ENCODE measurements around the gene ERGIC1. TPM values are rescaled to one million over a fixed set of nuclear protein-coding genes. Genes with fewer than 3 reads are reported as not detected.

ERGIC1 gene
- total RNA-seq, 1 donor from 2014 or later = 81.4 TPM

DNA sequence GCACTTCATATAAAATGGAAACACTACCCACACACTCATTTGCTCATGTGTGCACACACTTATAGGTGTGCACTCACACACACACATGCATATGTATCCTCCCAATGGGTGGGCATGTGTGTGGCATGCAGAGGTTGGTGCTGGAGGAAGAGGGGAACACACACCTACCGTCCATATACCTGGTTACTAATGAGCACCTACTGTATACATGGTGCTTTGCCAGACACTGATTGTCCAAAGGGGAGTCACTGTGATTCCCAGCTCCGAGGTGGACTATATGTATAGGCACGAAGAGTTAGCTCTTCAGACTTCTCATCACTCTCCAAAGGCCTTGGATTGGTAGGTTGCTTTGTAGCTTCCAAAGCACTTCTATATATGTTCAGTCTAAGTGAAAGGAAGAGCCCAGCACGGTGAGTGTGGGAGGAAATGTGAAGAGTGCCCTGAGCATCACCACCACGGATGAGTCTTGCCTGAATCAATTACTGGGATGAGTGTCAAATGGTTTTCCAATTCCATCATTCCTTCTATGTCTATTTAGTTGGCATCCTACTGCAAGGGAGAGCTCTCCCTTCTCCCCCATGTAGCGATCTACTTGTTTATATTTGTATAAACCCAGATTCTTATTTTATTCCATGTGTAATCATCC lies 12.6 kb upstream of the ERGIC1 start:
- no peak for ATAC-seq
- intact Hi-C loops (cut with micrococcal nuclease) = no loop called here
- DNase-seq = no peak

DNA sequence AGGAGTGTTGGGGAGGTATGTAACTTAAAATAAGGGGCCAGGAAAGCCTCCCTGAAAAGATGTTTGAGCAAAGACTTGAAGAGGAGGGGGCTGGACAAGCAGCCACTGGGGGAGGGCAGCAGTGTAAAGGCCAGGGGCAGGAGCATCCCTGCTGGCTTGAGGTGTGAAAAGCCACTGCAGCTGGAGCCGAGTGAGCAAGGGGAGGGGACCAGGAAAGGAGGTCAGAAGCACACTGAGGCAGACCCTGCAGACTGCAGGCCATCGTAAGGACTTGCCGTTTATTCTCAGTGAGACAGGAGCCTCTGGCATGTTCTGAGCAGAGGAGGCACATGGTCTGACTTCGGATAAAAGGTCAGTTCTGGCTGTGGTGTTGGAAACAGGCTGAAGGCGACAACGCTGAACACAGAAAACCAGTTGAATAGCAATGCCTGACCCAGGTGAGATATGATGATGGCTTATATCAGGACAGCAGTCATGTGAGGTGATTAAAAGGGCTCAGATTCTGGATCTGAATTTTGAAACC lies 10.2 kb upstream of the ERGIC1 start:
- intact Hi-C loops (cut with micrococcal nuclease) = no loop called here
- no peak for DNase-seq
- ATAC-seq = no peak

DNA sequence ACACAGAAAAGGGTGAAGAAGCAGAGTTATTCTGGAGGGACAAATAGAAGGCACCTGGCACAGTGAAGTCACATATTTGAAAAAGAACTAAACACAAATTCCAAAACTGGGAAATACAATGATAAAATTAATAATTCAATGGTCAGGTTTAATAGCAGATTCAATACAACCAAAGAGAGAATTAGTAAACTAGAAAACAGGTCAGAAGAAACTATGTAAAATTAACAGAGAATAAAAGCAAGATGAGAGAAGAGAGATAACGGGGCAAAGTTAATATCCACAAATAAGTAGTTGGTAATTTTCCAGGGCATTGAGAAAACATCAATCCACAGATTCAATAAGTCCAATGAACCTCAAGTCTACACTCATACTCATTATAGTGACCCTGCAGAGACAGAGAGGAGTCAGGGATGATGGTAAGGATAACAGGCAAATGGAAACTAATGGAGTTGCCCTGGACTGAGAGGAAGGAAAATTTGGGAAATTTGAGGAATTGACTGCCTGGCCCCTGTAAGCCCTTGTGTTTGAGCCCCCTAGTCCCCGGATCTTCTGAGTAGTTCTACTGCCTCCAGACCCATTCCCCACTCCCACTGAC lies 8.3 kb upstream of the ERGIC1 start:
- no peak for DNase-seq
- no peak for ATAC-seq
- intact Hi-C loops (cut with micrococcal nuclease) = no loop called here

DNA sequence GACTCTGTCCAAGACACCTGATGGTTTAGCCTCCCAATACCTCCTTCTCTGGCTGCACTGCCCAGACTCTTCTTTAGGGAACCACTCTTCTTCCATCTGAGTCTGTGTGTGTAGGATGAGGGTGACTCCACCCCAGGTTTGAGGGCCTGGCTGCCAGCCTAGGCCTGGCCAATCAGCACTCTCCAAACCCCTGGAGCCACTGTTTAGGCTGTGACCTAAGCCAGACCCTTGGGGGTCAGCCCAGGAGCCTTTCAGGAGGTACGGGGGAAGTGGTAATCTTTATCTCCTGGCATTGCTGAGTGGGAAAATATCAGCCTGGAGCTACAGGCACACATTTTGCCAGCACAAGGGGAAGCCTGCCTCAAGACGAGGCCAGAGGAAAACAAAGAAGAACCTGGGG lies 6.2 kb upstream of the ERGIC1 start:
- no peak for DNase-seq
- ATAC-seq = no peak
- intact Hi-C loops (cut with micrococcal nuclease) = no loop called here

DNA sequence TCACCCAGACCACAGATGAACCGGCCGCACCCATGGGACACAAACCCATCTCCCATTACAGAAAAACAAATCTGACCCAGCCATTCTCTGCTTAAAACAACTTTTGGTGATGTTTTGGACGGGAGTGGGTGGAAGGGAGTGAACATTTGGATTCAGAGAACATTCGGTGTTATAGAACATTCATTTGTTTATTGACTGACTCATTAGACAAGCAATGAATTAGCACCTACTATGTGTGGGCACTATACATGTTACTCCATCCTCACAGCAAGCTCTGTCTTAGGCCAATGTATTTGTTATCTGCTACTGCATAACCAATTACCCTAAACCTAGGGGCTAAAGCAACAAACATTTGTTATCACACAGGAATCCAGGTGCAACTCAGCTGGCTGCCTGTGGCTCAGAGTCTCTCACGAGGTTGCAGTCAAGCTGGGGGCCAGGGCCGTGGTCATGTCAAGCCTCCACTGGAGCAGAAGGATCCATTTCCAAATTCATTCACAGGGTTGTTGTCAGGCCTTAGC lies 5.1 kb upstream of the ERGIC1 start:
- ATAC-seq (no peak), DNase-seq (no peak)
- intact Hi-C loops (cut with micrococcal nuclease) = no loop called here

DNA sequence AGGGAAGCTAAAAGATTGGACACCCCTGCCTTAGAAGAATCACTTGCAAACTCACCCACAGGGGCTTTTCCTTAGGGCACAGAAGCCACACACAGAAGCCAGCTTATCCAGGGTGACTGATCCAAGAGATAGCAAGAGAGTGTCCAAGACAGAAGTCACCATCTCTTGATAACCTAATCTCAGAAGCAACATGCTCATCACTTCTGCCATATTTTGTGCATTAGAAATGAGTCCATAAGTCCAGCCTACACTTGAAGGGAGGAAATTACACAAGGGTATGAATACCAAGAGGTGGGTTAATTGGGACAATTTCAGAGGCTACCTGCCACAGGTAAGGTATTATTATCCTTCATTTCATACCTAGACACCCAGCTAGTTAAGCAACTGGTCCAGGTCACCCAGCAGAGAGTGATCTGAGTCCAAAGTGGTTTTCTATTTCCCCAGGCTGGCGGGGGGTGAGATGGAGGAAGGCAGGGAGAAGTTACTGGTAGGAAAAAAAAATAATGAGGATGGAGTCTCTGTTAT lies 3.7 kb upstream of the ERGIC1 start:
- intact Hi-C loops (cut with micrococcal nuclease) = no loop called here
- no peak for DNase-seq
- ATAC-seq = no peak

DNA sequence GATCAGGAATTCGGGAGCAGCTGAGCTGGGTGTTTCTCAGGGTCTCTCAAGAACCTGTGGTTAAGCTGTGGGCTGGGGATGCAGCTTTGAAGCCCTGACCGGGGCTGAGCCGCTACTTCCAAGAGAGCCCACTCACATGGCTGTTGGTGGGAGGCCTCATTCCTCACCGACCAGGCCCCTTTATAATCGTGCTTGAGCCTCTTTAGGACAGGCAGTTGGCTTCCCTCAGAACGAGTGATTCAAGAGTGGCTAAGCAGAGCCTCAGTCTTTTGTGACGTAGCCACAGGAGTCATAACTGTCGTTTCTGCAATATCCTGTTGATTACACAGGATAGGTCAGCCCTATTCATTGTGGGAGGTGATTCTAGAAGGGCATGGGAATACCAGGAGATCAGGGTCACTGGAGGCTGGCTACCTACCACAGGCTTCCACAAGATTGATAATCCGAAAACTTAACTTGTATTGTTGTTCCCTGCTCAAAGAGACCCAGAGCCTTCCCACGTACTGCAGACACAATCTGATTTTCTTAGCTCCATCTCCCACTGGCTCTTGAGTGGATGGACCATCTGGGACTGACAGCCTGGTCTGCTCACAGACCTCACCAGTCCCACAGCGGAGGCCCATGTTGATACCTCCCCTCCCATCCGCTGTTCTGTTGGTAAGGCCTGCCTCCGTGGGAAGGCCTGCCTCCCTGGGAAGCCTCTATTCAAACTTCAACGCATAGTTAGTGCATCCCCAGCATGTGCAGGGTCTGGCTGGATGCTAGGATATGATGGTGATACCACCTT lies 3.0 kb upstream of the ERGIC1 start:
- ATAC-seq (no peak), DNase-seq (no peak)
- intact Hi-C loops (cut with micrococcal nuclease) = no loop called here

DNA sequence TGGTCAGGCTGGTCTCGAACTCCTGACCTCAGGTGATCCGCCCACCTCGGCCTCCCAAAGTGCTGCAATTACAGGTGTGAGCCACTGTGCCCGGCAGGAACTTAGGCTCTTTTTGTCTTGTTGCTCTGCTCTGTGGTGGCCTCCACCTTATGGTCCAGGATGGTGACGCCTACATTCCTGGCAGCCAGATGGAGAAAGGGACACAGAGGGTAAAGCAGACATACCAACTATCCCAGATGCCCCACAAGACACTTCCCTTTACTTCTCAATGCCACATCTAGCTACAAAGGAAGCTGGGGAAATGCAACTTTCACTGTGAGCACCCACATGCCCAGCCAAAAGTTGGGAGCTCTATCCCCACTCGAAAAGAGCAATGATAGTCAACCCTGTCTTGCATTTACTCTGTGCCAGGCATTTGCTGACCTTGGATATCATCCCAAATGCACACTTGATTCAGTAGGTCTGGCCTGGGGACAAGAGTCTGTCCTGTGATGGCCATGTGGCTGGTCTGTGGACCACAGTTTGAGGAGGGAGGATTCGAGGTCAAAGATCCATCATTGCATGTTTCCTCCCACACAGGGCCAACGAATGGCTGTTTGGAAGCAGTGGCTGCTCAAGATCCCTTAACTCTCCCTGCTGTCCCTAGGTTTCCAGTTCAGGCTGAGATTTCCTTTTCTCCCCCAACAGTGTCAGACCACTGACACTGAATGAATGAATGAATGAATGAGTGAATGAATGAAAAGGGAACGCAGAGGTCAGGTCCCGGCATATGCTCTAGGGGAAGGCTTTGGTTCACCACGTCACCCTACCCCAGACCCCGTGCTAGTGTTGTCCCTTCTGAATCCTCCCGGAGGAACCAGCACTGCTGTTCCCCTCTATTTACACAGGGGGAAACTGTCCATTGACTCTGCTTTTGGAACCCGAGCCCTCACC lies 1.4 kb upstream of the ERGIC1 start:
- ATAC-seq = no peak
- no peak for DNase-seq
- intact Hi-C loops (cut with micrococcal nuclease) = no loop called here

DNA sequence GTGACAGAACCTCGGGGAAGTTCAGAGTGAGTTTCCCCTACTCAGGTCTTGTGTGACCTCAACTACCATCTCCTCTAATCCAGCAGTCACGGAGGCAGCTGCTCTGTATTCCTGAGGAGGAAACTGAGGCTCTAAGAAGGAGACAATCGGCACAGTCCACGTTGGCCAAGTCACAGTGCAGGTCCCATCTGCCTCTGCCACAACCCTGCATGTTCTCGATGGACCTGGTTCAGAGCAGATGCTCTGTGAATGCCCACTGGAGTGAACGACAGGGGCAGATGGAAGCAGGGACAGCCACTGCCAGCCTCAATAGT lies 722 bp upstream of the ERGIC1 start:
- no peak for ATAC-seq
- DNase-seq = no peak
- intact Hi-C loops (cut with micrococcal nuclease) = no loop called here

DNA sequence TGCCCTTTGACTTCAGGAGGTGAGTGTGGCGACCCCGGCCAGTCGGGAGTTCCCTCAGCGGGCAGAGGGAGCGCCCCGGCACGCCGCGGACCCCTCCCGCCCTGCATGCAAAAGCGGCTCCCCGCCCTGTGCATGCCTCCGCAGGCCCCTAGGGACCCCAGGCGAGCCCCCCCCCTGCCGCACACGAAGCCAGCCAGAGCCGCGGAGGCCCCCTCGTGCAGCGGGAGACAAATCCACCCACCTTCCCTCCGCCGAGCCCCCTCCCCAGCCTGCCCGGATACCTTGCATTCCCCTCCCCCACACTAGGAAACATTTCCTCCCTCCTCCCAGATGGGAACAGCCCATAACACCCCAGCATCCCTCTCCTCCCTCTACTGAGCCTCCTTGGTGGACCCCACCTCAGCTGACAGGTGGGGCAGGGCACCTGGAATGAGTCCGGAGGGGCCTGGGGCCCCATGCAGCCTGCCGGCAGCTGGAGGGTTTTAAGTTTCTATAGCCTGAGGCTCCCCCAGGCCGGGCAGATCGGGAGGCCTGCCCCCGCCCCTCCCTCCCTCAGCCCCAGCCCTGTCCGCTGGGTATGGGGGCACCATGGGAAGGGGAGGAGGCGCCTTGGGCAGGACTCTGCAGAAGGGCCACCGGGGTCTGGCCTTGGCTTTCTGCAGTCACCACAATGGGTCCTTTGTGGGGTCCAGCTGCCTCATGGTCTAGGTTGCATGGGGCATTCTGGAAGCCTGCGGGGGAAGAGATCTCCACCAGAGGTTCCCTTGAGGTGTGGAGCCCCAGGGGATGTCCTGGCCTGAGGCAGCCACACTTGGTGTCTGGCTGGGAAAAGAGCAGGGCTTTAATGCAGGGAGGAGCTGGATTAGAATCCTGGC lies 601 bp downstream of the ERGIC1 start:
- intact Hi-C loops (cut with micrococcal nuclease) = no loop called here
- DNase-seq (no peak), ATAC-seq (peak; percentile 18)

DNA sequence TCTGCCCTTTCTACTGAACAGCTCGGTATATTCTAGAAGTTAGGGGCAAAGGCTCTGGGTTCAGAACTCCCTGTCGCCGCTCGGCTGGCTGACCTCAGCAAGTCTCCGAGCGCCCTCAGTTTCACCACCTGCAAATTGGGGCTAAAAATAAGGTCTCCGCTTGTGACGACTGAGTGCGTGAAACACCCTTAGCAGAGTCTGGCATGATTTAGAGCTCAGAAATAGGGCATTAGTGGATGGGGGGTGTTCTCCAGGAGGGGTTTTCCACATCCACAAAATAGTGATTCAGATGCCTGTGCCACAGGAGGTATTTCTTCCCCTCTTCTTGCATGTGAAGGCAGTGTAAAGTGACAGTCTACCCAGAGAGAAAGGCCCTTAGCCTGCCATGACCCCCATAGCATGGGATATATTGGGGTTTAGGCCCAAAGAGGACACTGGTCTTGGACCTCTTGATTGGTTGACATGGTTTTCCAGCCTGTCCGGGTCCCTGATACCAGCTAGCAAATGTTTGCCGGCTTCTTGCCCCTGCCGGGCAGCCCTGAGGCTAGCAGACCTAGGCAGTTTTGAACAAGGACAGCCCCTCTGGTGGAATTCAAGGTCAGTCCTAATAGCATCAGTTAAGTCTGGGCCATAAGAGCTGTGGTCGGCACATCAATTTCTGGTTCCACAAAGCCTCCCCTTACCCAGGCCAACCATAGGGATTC lies 1.4 kb downstream of the ERGIC1 start:
- intact Hi-C loops (cut with micrococcal nuclease) = no loop called here
- ATAC-seq (no peak), DNase-seq (no peak)

DNA sequence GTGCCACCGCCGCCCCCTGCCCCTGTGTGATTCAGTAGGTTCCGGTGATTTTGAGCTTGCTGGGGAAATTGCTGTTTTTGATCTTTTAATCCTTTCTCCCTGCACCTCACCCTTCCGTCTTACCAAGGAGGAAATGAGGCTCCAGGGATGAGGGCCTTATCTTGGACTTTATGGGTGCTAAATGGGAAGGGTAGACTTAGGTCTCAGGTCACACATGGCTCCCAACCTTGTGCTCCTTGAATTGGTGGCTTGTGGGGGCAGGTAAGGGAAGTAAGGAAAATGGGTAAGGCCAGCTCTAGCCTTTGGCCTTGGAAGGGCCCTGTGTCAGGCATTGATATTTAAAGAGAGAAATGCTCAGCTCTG lies 1.9 kb downstream of the ERGIC1 start:
- intact Hi-C loops (cut with micrococcal nuclease) = no loop called here
- DNase-seq = no peak
- no peak for ATAC-seq

DNA sequence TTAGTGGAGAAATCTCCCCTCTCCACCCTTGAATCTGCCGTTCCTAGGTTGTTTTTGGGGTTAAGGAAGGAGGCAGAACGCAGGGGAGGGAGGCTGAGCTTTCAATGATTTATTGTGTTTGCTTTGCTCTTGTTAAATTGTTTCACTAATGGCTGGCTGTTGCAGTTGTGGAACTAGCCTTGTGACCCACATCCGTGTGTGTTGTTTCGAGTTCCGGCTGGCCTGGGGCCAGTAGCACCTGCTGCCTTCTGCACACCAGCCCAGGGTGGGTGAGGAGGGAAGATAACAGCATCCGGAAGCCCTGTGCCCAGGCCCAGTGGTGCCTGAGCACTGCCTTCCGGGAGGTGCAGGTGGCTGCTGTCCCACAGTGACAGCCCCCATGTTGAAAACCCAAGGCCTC lies 3.6 kb downstream of the ERGIC1 start:
- peak; percentile 65 for DNase-seq
- no peak for ATAC-seq
- intact Hi-C loops (cut with micrococcal nuclease) = no loop called here

DNA sequence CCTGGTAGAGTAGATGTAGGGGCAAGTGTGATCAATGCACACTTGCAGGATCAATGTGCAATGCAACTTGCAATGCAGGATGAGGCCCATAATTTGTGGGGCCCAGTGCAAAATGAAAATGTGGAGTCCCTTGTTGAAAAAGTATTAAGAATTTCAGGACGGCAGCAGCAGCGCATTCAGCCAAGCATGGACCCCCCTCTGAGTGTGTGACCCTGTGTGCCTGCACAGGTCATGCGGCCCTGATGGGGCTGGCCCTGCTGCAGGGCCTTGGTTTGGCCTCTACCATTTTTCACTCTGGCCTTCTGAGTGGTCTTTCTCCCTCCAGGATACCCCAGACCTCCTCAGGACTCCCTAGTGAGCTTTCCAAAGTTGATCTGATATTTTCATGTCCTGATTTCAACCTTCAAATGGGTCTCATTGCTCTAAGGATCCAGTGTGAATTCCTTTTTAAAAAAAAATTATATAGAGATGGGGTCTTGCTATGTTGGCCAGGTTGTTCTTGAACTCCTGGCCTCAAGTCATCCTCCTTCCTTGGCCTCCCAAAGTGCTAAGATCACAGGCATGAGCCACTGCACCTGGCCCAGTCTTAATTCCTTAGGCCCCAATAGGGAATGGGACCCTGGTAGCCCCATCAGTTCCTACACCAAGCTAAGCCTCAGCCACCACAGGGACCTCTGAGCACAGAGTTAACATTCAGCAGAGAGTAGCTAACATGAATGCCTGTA lies 4.3 kb downstream of the ERGIC1 start:
- intact Hi-C loops (cut with micrococcal nuclease) = no loop called here
- DNase-seq = no peak
- no peak for ATAC-seq

DNA sequence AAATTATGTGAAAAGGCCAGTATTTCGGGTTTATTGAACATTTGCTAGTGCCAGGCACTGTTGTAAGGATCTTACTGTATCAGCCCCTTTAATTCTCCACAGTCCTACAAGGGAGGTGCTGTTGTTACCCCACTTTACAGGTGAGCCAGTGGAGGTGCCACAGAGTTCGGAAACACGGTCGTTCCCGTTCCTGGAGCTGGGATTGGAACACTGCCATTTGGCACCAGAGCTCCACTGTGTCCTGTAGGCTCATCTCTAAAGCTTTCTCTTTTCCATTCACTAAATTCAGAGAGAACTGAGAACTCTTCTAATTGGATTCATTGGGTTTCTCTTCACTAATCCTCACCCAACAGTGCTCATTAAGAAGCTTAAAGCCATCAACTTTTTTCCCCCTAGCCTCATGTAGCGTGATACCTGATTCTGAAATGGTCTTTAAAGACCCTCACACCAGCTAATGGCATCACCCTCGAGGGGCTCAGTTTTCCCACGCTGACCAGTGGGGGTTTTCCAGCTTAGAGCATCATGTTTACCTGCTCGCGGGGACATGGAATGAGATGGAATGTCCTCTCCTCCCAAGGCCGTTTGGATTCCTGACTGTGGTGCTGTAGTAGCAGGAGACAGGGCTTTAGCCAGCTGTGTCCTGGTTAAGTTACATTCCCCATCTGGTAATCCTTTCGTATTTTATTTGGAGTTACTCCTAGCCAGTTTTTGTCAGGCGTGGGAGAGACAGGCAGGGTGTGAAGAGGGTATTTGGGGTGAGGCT lies 5.8 kb downstream of the ERGIC1 start:
- ATAC-seq (peak; percentile 74), DNase-seq (no peak)
- intact Hi-C loops (cut with micrococcal nuclease) = no loop called here

DNA sequence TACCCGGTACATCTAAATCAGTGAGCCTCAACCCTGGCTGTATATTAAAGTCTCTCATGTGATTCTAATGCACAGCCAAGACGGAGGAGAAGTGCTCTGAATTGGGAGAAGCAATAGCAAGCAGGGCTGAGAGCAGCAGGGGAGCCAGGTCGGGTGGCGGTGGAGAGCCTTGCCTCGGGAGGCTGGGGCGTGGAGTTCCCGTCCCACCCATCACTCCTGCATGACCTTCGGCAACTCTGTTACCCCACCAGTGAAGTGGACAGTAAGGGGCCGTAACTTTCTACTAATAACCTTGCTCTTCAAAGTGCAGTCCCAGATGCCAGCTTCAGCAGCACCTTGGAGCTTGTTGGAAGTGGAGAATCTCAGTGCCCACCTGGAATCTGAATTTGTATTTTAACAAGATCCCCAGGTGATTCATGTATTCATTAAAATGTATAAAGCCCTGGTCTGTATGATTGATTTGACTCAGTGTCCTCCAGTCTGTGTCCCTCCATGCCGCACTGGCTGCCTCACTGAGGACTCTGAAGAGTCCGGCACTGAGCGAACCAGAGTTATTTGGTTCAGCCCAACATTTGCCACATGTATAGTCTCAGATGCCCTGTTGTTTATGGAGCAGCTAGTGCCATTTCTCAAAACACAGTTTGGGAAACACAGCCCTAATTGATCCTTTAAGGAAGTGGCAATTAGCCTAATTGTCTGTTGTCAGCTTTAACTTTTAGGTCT lies 6.5 kb downstream of the ERGIC1 start:
- no peak for ATAC-seq
- no peak for DNase-seq
- intact Hi-C loops (cut with micrococcal nuclease) = no loop called here

Data from left ventricle myocardium superior (tissue), 1 donor.